HEK293 (cell line): ENCODE data around the gene ENC1.

Experiments used
- CTCF ChIA-PET: fragments of 350-600 bp; formaldehyde crosslinking; extraction: SDS; loops from one replicate; lab custom pipeline; 2021; ENCODE audit warnings: antibody characterized with exemption; lab: Yijun Ruan, JAX
- POLR2A ChIA-PET: fragments of 300-600 bp; formaldehyde crosslinking; extraction: SDS; loops from one replicate; lab custom pipeline; 2020; ENCODE audit warnings: antibody characterized with exemption, inconsistent platforms; lab: Yijun Ruan, JAX
- H3K27ac ChIP-seq: fragments of 200-500 bp; sonication (Bioruptor generic); 2 replicates; pipeline ENCODE4 v1.5.1; 2014; ENCODE audit warnings: low read depth, low read length, control low read depth, inconsistent platforms; ENCODE audit errors: extremely low read depth
- H3K36me3 ChIP-seq, 2 experiments: fragments of 200-500 bp in 1 of 2; sonication (Bioruptor generic) in 1 of 2; 1 replicate in 1 of 2; 2 replicates in 1 of 2; pipeline ENCODE4 v1.5.1; 2014 to 2017; ENCODE audit warnings: inconsistent platforms in 2 of 2, low read length in 2 of 2; ENCODE audit not compliant: control insufficient read depth in 2 of 2, insufficient read depth in 1 of 2
- H3K4me1 ChIP-seq: fragments of 200-500 bp; sonication (Bioruptor generic); 2 replicates; pipeline ENCODE4 v1.5.1; 2014; ENCODE audit warnings: mild to moderate bottlenecking, low read length, inconsistent platforms; ENCODE audit not compliant: control insufficient read depth, insufficient read depth
- H3K4me3 ChIP-seq: 2 replicates; pipeline ENCODE4 v1.5.1; 2011; ENCODE audit warnings: low read depth, mild to moderate bottlenecking, control low read depth, low read length, moderate library complexity
- H3K9me3 ChIP-seq: fragments of 200-500 bp; sonication (Bioruptor generic); 2 replicates; pipeline ENCODE4 v1.5.1; 2014; ENCODE audit warnings: low read depth, low read length, inconsistent platforms; ENCODE audit not compliant: control insufficient read depth, insufficient read depth
- INSM2 ChIP-seq: fragments of 450-650 bp; formaldehyde crosslinking; IDR thresholded peaks from 2 replicates; pipeline ENCODE4 v1.5.1; 2016; ENCODE audit warnings: missing biosample characterization, missing genetic modification characterization
- KLF1 ChIP-seq: fragments of 450-650 bp; formaldehyde crosslinking; IDR thresholded peaks from 2 replicates; pipeline ENCODE4 v1.5.1; 2016; ENCODE audit warnings: missing biosample characterization, missing genetic modification characterization
- MYNN ChIP-seq: fragments of 450-650 bp; formaldehyde crosslinking; IDR thresholded peaks from 2 replicates; pipeline ENCODE4 v1.5.1; 2016; ENCODE audit warnings: missing biosample characterization, missing genetic modification characterization, borderline replicate concordance
- PBX3 ChIP-seq: sonication (generic); formaldehyde crosslinking; IDR thresholded peaks from 2 replicates; pipeline ENCODE4 v1.8.1; 2022; ENCODE audit warnings: mild to moderate bottlenecking, moderate library complexity, missing genetic modification reagents
- PRDM2 ChIP-seq: fragments of 450-650 bp; formaldehyde crosslinking; IDR thresholded peaks from 2 replicates; pipeline ENCODE4 v1.5.1; 2016; ENCODE audit warnings: missing biosample characterization, missing genetic modification characterization, borderline replicate concordance
- ZBTB20 ChIP-seq: fragments of 450-650 bp; formaldehyde crosslinking; IDR thresholded peaks from 2 replicates; pipeline ENCODE4 v1.5.1; 2016; ENCODE audit warnings: missing biosample characterization, missing genetic modification characterization
- ZNF138 ChIP-seq: fragments of 450-650 bp; formaldehyde crosslinking; IDR thresholded peaks from 2 replicates; pipeline ENCODE4 v1.5.1; 2016; ENCODE audit warnings: missing biosample characterization, missing genetic modification characterization, borderline replicate concordance
- ZNF155 ChIP-seq: fragments of 450-650 bp; formaldehyde crosslinking; IDR thresholded peaks from 2 replicates; pipeline ENCODE4 v1.5.1; 2016; ENCODE audit warnings: missing biosample characterization, missing genetic modification characterization
- ZNF223 ChIP-seq: fragments of 450-650 bp; formaldehyde crosslinking; IDR thresholded peaks from 2 replicates; pipeline ENCODE4 v1.5.1; 2016; ENCODE audit warnings: missing biosample characterization, missing genetic modification characterization
- ZNF274 ChIP-seq, 2 experiments: fragments of 200-500 bp in 1 of 2; fragments of 450-650 bp in 1 of 2; sonication (Bioruptor generic) in 1 of 2; formaldehyde crosslinking in 1 of 2; IDR thresholded peaks; 2 replicates each; pipeline versions ENCODE4 v1.5.1 to v1.6.1; 2014 to 2016; ENCODE audit warnings: borderline replicate concordance in 1 of 2, inconsistent platforms in 1 of 2, low read length in 1 of 2, missing biosample characterization in 1 of 2, missing genetic modification characterization in 1 of 2
- ZNF391 ChIP-seq: fragments of 450-650 bp; formaldehyde crosslinking; IDR thresholded peaks from 2 replicates; pipeline ENCODE4 v1.5.1; 2016; ENCODE audit warnings: low read depth, missing biosample characterization, missing genetic modification characterization, borderline replicate concordance
- ZNF473 ChIP-seq: fragments of 450-650 bp; formaldehyde crosslinking; IDR thresholded peaks from 2 replicates; pipeline ENCODE4 v1.5.1; 2017; ENCODE audit warnings: missing biosample characterization, missing genetic modification characterization
- ZNF626 ChIP-seq: fragments of 450-650 bp; sonication (Bioruptor Pico); formaldehyde crosslinking; IDR thresholded peaks from 2 replicates; pipeline ENCODE4 v1.5.1; 2018; ENCODE audit warnings: missing biosample characterization, missing genetic modification characterization, inconsistent platforms
- ZNF791 ChIP-seq: fragments of 450-650 bp; formaldehyde crosslinking; IDR thresholded peaks from 2 replicates; pipeline ENCODE4 v1.5.1; 2016; ENCODE audit warnings: missing biosample characterization, missing genetic modification characterization
- ZSCAN16 ChIP-seq: fragments of 450-650 bp; formaldehyde crosslinking; IDR thresholded peaks from 2 replicates; pipeline ENCODE4 v1.5.1; 2016; ENCODE audit warnings: missing biosample characterization, missing genetic modification characterization
- ZSCAN5A ChIP-seq: fragments of 450-650 bp; formaldehyde crosslinking; IDR thresholded peaks from 2 replicates; pipeline ENCODE4 v1.5.1; 2016; ENCODE audit warnings: missing biosample characterization, missing genetic modification characterization

The ENC1 gene

GRCh38 chr5:74670396-74671038, 30.0 kb upstream of the ENC1 start (continued):
- no peak for TF ChIP-seq INSM2 (tag by site-specific recombination)
- TF ChIP-seq ZNF223 (tag by site-specific recombination): no peak
- no peak for TF ChIP-seq ZNF138 (tag by site-specific recombination)
- TF ChIP-seq ZNF155 (tag by site-specific recombination): no peak

- Histone ChIP-seq H3K9me3 (no peaks in the 10 kb centered on the region), H3K4me3 (no peak overlapping the region), H3K36me3 (no peaks in the 10 kb centered on the region), H3K27ac (no peak overlapping the region), H3K4me1 (no peaks in the 10 kb centered on the region; the same call in none of the 2 replicates)
- TF ChIP-seq ZNF473 (tag by site-specific recombination) (no peak), KLF1 (tag by site-specific recombination) (no peak), ZSCAN16 (tag by site-specific recombination) (no peak), PBX3 (no peak), ZNF626 (tag by site-specific recombination) (no peak), ZNF791 (tag by site-specific recombination) (no peak), ZNF274 (IDR thresholded peaks at IDR 0.05; ENCODE audit: low read length) (no peak), ZNF274 (tag by site-specific recombination; IDR thresholded peaks at IDR 0.05; ENCODE audit: borderline replicate concordance) (no peak), ZNF391 (tag by site-specific recombination) (no peak), MYNN (tag by site-specific recombination) (no peak), PRDM2 (tag by site-specific recombination) (no peak), ZBTB20 (tag by site-specific recombination) (no peak), ZSCAN5A (no peak)
- ChIA-PET CTCF (no interaction called here), POLR2A (no interaction called here)
These were observed 29.3 kb upstream of the ENC1 start for GRCh38 chr5:74669821-74670220.
